GM23338 (cell line): ENCODE results near the gene LRP1B. TPM values are rescaled to one million over a fixed set of nuclear protein-coding genes. Genes with fewer than 3 reads are reported as not detected.

ENCODE experiments used
- ATAC-seq: fragments of 200-7000 bp; cut with Tn5 transposase; 3 replicates; pipeline ENCODE4 v1.9.1; 2020
- DNase-seq: peaks from one replicate; pipeline ENCODE4 v3.0.0-alpha.2; 2015; ENCODE audit warnings: low spot score
- H2AFZ ChIP-seq: fragments of 200-600 bp; sonication (generic); 2 replicates; pipeline ENCODE4 v1.8.0; 2016; ENCODE audit warnings: antibody characterized with exemption, mild to moderate bottlenecking, moderate library complexity
- H3F3A ChIP-seq: fragments of 200-600 bp; sonication (generic); replicated peaks from 2 replicates; pipeline ENCODE4 v1.8.0; 2017; ENCODE audit warnings: antibody characterized with exemption, mixed run types, low read depth
- H3K27ac ChIP-seq: fragments of 200-600 bp; sonication (generic); 2 replicates; pipeline ENCODE4 v1.6.1; 2016; ENCODE audit warnings: low read depth
- H3K27me3 ChIP-seq: fragments of 200-600 bp; sonication (generic); 2 replicates; pipeline ENCODE4 v1.8.0; 2016; ENCODE audit warnings: mild to moderate bottlenecking, mixed run types, moderate library complexity; ENCODE audit not compliant: insufficient read depth
- H3K36me3 ChIP-seq: fragments of 200-600 bp; sonication (generic); 2 replicates; pipeline ENCODE4 v1.8.0; 2016; ENCODE audit warnings: mild to moderate bottlenecking; ENCODE audit not compliant: insufficient read depth
- H3K4me1 ChIP-seq: fragments of 200-600 bp; sonication (generic); 2 replicates; pipeline ENCODE4 v1.8.0; 2016; ENCODE audit warnings: mild to moderate bottlenecking, moderate library complexity; ENCODE audit not compliant: insufficient read depth
- H3K4me2 ChIP-seq: fragments of 200-600 bp; sonication (generic); 2 replicates; pipeline ENCODE4 v1.7.1; 2017; ENCODE audit warnings: mixed run types
- H3K4me3 ChIP-seq: fragments of 200-600 bp; sonication (generic); 2 replicates; pipeline ENCODE4 v1.6.1; 2016; ENCODE audit warnings: mixed run types
- H3K79me2 ChIP-seq: fragments of 200-600 bp; sonication (generic); replicated peaks from 2 replicates; pipeline ENCODE4 v1.8.0; 2017; ENCODE audit warnings: mild to moderate bottlenecking; ENCODE audit not compliant: insufficient read depth
- H3K9me2 ChIP-seq: fragments of 200-600 bp; sonication (generic); 2 replicates; pipeline ENCODE4 v1.8.0; 2017; ENCODE audit not compliant: insufficient read depth
- H4K20me1 ChIP-seq: fragments of 200-600 bp; sonication (generic); replicated peaks from 2 replicates; pipeline ENCODE4 v1.8.0; 2017; ENCODE audit warnings: mild to moderate bottlenecking; ENCODE audit not compliant: insufficient read depth
- H3K27ac Mint-ChIP-seq: 2 replicates; pipeline ENCODE4 v1.8.0; 2020; ENCODE audit warnings: inconsistent platforms, mild to moderate bottlenecking, moderate library complexity, mixed read lengths
- H3K27me3 Mint-ChIP-seq: 3 replicates; pipeline ENCODE4 v1.8.0; 2022; ENCODE audit warnings: low read depth, mild to moderate bottlenecking, moderate library complexity, mixed read lengths, inconsistent platforms; ENCODE audit not compliant: insufficient read depth, poor library complexity
- H3K36me3 Mint-ChIP-seq: 3 replicates; pipeline ENCODE4 v1.8.0; 2021; ENCODE audit warnings: low read depth, mild to moderate bottlenecking, inconsistent platforms, moderate library complexity, mixed read lengths
- H3K4me1 Mint-ChIP-seq: 3 replicates; pipeline ENCODE4 v1.8.0; 2020; ENCODE audit warnings: mild to moderate bottlenecking, inconsistent platforms, mixed read lengths
- H3K4me3 Mint-ChIP-seq: 3 replicates; pipeline ENCODE4 v1.8.0; 2021; ENCODE audit warnings: moderate library complexity, mild to moderate bottlenecking, inconsistent platforms, mixed read lengths
- H3K9me3 Mint-ChIP-seq: 3 replicates; pipeline ENCODE4 v1.8.0; 2020; ENCODE audit warnings: moderate library complexity, mild to moderate bottlenecking, inconsistent platforms, mixed read lengths
- CREB1 ChIP-seq: fragments of 250-450 bp; sonication (Bioruptor Pico); IDR thresholded peaks from 2 replicates; pipeline ENCODE4 v1.5.0; 2020; ENCODE audit warnings: low read depth, mild to moderate bottlenecking, moderate library complexity
- CTCF ChIP-seq, 2 experiments: fragments of 200-600 bp in 1 of 2; sonication (generic) in 1 of 2; conservative IDR thresholded peaks; 2 replicates each; pipeline versions ENCODE4 v1.5.1 to v1.6.1; 2016 to 2017; ENCODE audit warnings: antibody characterized with exemption in 2 of 2, low read depth in 2 of 2, mild to moderate bottlenecking in 2 of 2, moderate library complexity in 1 of 2
- ETS1 ChIP-seq: IDR thresholded peaks from 2 replicates; pipeline ENCODE4 v1.6.1; 2016; ENCODE audit warnings: antibody characterized with exemption
- EZH2 ChIP-seq: fragments of 200-600 bp; sonication (generic); IDR thresholded peaks from one replicate; pipeline ENCODE4 v1.8.0; 2017; ENCODE audit warnings: antibody characterized with exemption, mild to moderate bottlenecking, low read depth; ENCODE audit not compliant: unreplicated experiment
- EZH2phosphoT487 ChIP-seq: fragments of 200-600 bp; sonication (generic); IDR thresholded peaks from one replicate; pipeline ENCODE4 v1.8.1; 2018; ENCODE audit warnings: antibody characterized with exemption; ENCODE audit not compliant: unreplicated experiment
- JUNB ChIP-seq: IDR thresholded peaks from one replicate; pipeline ENCODE4 v1.6.1; 2016; ENCODE audit warnings: antibody characterized with exemption; ENCODE audit not compliant: unreplicated experiment
- NANOG ChIP-seq: IDR thresholded peaks from 2 replicates; pipeline ENCODE4 v1.6.1; 2016; ENCODE audit warnings: antibody characterized with exemption, borderline replicate concordance
- POLR2AphosphoS5 ChIP-seq: IDR thresholded peaks from 2 replicates; pipeline ENCODE4 v1.6.1; 2016; ENCODE audit warnings: antibody characterized with exemption, low read depth
- REST ChIP-seq: IDR thresholded peaks from one replicate; pipeline ENCODE4 v1.6.1; 2018; ENCODE audit warnings: antibody characterized with exemption; ENCODE audit not compliant: unreplicated experiment
- STAT1 ChIP-seq: IDR thresholded peaks from one replicate; pipeline ENCODE4 v1.6.1; 2016; ENCODE audit warnings: antibody characterized with exemption; ENCODE audit not compliant: unreplicated experiment
- ZNF114 ChIP-seq: fragments of 250-450 bp; sonication (Bioruptor Pico); IDR thresholded peaks from 2 replicates; pipeline ENCODE4 v1.5.0; 2020; ENCODE audit warnings: mild to moderate bottlenecking, moderate library complexity
- ZNF331 ChIP-seq: fragments of 250-450 bp; sonication (Bioruptor Pico); IDR thresholded peaks from 2 replicates; pipeline ENCODE4 v1.5.0; 2020; ENCODE audit warnings: low read depth, mild to moderate bottlenecking, moderate library complexity
- ZNF462 ChIP-seq: fragments of 250-450 bp; sonication (Bioruptor Pico); IDR thresholded peaks from 2 replicates; pipeline ENCODE4 v1.5.0; 2020; ENCODE audit warnings: mild to moderate bottlenecking, moderate library complexity
- polyA plus RNA-seq: library from polyadenylated mRNA; unstranded; fragments of >200 nt; fragmentation: Nextera tagmentation; extraction: Ambion mirVana; gene quantifications from 2 replicates; pipeline ENCODE4 v1.2.1, GENCODE V29; 2016
- total RNA-seq: library from RNA; depleted of rRNA; stranded (reverse); fragments of >200 nt; shearing (Covaris generic); gene quantifications from 2 replicates; pipeline ENCODE4 v1.2.3, GENCODE V29; 2014

Gene LRP1B
- total and polyA plus RNA-seq, 2 experiments from 2014 or later, result 0.15 to 0.97 TPM

- Histone ChIP-seq H4K20me1 (no peaks in the 10 kb centered on the region), H3K36me3 (no peaks in the 10 kb centered on the region), H3K27ac (no peak overlapping the region), H3F3A (no peaks in the 10 kb centered on the region), H3K4me3 (no peak overlapping the region), H3K9me2 (no peaks in the 10 kb centered on the region), H2AFZ (no peak overlapping the region), H3K4me2 (no peak overlapping the region), H3K27me3 (no peaks in the 10 kb centered on the region), H3K4me1 (peaks cover 11% of the 10 kb centered on the region; the same call in 1 of the 2 replicates), H3K79me2 (no peaks in the 10 kb centered on the region)
- no peak overlapping the region for H3K4me3 Mint-ChIP-seq
- H3K27ac Mint-ChIP-seq, result no peak overlapping the region
- H3K9me3 Mint-ChIP-seq, result no peaks in the 10 kb centered on the region; the same call in 2 of the 3 replicates
- DNase-seq, result no peak
- H3K4me1 Mint-ChIP-seq, result peaks cover 14% of the 10 kb centered on the region
- no peaks in the 10 kb centered on the region for H3K36me3 Mint-ChIP-seq
- TF ChIP-seq EZH2phosphoT487 (no peak), ETS1 (no peak), ZNF462 (CRISPR knock-in tag) (no peak), NANOG (no peak), ZNF331 (CRISPR knock-in tag) (no peak), REST (no peak), STAT1 (no peak), JUNB (no peak), CTCF (conservative IDR thresholded peaks at IDR 0.05; ENCODE audit: low read depth in 2 of 2) (no peak), POLR2AphosphoS5 (no peak), EZH2 (no peak), CREB1 (CRISPR knock-in tag) (no peak), ZNF114 (CRISPR knock-in tag) (no peak)
- no peaks in the 10 kb centered on the region for H3K27me3 Mint-ChIP-seq
- ATAC-seq, result no peak
Measured at GRCh38 chr2:140949932-140950331, 1180.9 kb downstream of the LRP1B start.
